GM21515 (cell line): ENCODE measurements around the gene RGS14.
A peak's percentile ranks its signal among the peaks of the same experiment; 100 is the strongest.
"Not testable (repeated sequence)": the region's sequence is repeated elsewhere in the genome, so short reads cannot be mapped to it uniquely, and the experiment has no call there.

ENCODE experiments used
- ATAC-seq: cut with Tn5 transposase; IDR thresholded peaks from one replicate; pipeline ENCODE4 v1.9.1; 2021; ENCODE audit not compliant: unreplicated experiment

The RGS14 gene

GRCh38 chr5:177344891-177345290 is 12.8 kb upstream of the RGS14 start:
- no peak for ATAC-seq

GRCh38 chr5:177346820-177347219 is 10.9 kb upstream of the RGS14 start:
- no peak for ATAC-seq

GRCh38 chr5:177347699-177348098 is 10.0 kb upstream of the RGS14 start:
- no peak for ATAC-seq

- no peak for ATAC-seq
Measured at GRCh38 chr5:177349362-177349647, 8.4 kb upstream of the RGS14 start.

GRCh38 chr5:177349762-177350161 is 8.0 kb upstream of the RGS14 start:
- ATAC-seq = no peak

GRCh38 chr5:177350776-177351391 is 6.8 kb upstream of the RGS14 start:
- ATAC-seq = no peak

- ATAC-seq = peak; percentile 89
Measured at GRCh38 chr5:177351392-177352329, 6.1 kb upstream of the RGS14 start, which contains the start of gene LMAN2. TSS of gene LMAN2 (minus strand) at chr5:177351668. CDS start at chr5:177351647, 21 bp downstream.

- no peak for ATAC-seq
Measured at GRCh38 chr5:177353093-177353492, 4.6 kb upstream of the RGS14 start.

- ATAC-seq = no peak
Measured at GRCh38 chr5:177354256-177354655, 3.5 kb upstream of the RGS14 start.

GRCh38 chr5:177354711-177355110 is 3.0 kb upstream of the RGS14 start:
- no peak for ATAC-seq

GRCh38 chr5:177355162-177355867 is 2.4 kb upstream of the RGS14 start:
- ATAC-seq = no peak

- ATAC-seq = no peak
Measured at GRCh38 chr5:177355868-177356168, 1.9 kb upstream of the RGS14 start.

- ATAC-seq = no peak
Measured at GRCh38 chr5:177356746-177357145, 978 bp upstream of the RGS14 start.

GRCh38 chr5:177357146-177357458 is 622 bp upstream of the RGS14 start:
- no peak for ATAC-seq

GRCh38 chr5:177358370-177358819 is 671 bp downstream of the RGS14 start:
- ATAC-seq = no peak

- ATAC-seq = no peak
Measured at GRCh38 chr5:177359451-177359851, 1.7 kb downstream of the RGS14 start.

GRCh38 chr5:177359860-177360259 is 2.1 kb downstream of the RGS14 start:
- no peak for ATAC-seq

- not testable (repeated sequence) for ATAC-seq
Measured at GRCh38 chr5:177360740-177361139, 3.0 kb downstream of the RGS14 start.

GRCh38 chr5:177361418-177362291 is 3.9 kb downstream of the RGS14 start:
- ATAC-seq = no peak

- no peak for ATAC-seq
Measured at GRCh38 chr5:177362292-177362609, 4.5 kb downstream of the RGS14 start.
